ENCODE data around the gene RNF212.
A peak's percentile ranks its signal among the peaks of the same experiment; 100 is the strongest.

GRCh38 chr4:1130316-1131186, 17.2 kb upstream of the RNF212 start:
- TF ChIP-seq CTCF (IDR thresholded peaks at IDR 0.05) (peak in 6 of 7 experiments; percentile 81 to 100 (median 98)), POLR2AphosphoS5 (IDR thresholded peaks at IDR 0.05) (peak in 1 of 3 donors; percentile 63), POLR2A (IDR thresholded peaks at IDR 0.05) (no peak)

Measured in stomach (tissue), 4 donors.